PC-3 (cell line): ENCODE measurements around the gene CCNL1. TPM values are rescaled to one million over a fixed set of nuclear protein-coding genes. Genes with fewer than 3 reads are reported as not detected.
A peak's percentile ranks its signal among the peaks of the same experiment; 100 is the strongest.

ENCODE experiments used
- ATAC-seq: fragments of 200-7000 bp; cut with Tn5 transposase; 2 replicates; pipeline ENCODE4 v1.9.1; 2020; ENCODE audit warnings: mild to moderate bottlenecking, moderate library complexity
- BruUV-seq: library from RNA; stranded (reverse); fragments of 400-500 nt; replicated peaks from 2 replicates; lab custom pipeline; 2021; lab: Mats Ljungman, UMichigan
- CTCF ChIA-PET: fragments of 300-600 bp; sonication (Branson Sonifier 250); formaldehyde crosslinking; loops from one replicate; lab custom pipeline; 2022; ENCODE audit warnings: antibody characterized with exemption; lab: Charles Lee
- POLR2A ChIA-PET: fragments of 300-600 bp; sonication (Branson Sonifier 250); formaldehyde crosslinking; loops from one replicate; lab custom pipeline; 2022; ENCODE audit warnings: antibody characterized with exemption; ENCODE audit not compliant: unreplicated experiment; lab: Charles Lee
- DNase-seq: peaks from one replicate; pipeline ENCODE4 v3.0.0-alpha.2; 2015
- H2AFZ ChIP-seq: fragments of 300-600 bp; sonication (generic); 2 replicates; pipeline ENCODE4 v1.6.0; 2016; ENCODE audit warnings: antibody characterized with exemption, low read length
- H3F3A ChIP-seq: fragments of 300-600 bp; sonication (generic); one replicate; pipeline ENCODE4 v1.6.0; 2017; ENCODE audit warnings: antibody characterized with exemption, low read length, control low read depth, mild to moderate bottlenecking; ENCODE audit not compliant: unreplicated experiment
- H3K27ac ChIP-seq: fragments of 300-600 bp; sonication (generic); 2 replicates; pipeline ENCODE4 v1.5.1; 2016; ENCODE audit warnings: mild to moderate bottlenecking, low read length
- H3K27me3 ChIP-seq: fragments of 300-600 bp; sonication (generic); 2 replicates; pipeline ENCODE4 v1.6.1; 2016; ENCODE audit warnings: low read length, mixed read lengths
- H3K36me3 ChIP-seq: fragments of 300-600 bp; sonication (generic); 2 replicates; pipeline ENCODE4 v1.6.1; 2016; ENCODE audit warnings: low read depth, mixed run types, low read length, mixed read lengths
- H3K4me1 ChIP-seq: fragments of 300-600 bp; sonication (generic); 2 replicates; pipeline ENCODE4 v1.5.1; 2016; ENCODE audit warnings: low read length; ENCODE audit not compliant: insufficient read depth
- H3K4me2 ChIP-seq: fragments of 300-600 bp; sonication (generic); 2 replicates; pipeline ENCODE4 v1.6.0; 2016; ENCODE audit warnings: low read length
- H3K4me3 ChIP-seq: fragments of 300-600 bp; sonication (generic); 2 replicates; pipeline ENCODE4 v1.5.1; 2016; ENCODE audit warnings: mild to moderate bottlenecking, low read length, mixed read lengths
- H3K79me2 ChIP-seq: fragments of 300-600 bp; sonication (generic); 2 replicates; pipeline ENCODE4 v1.6.1; 2017; ENCODE audit warnings: low read length, mixed read lengths
- H3K9ac ChIP-seq: fragments of 300-600 bp; sonication (generic); 2 replicates; pipeline ENCODE4 v1.6.0; 2016; ENCODE audit warnings: mild to moderate bottlenecking, low read length
- H3K9me2 ChIP-seq: fragments of 300-600 bp; sonication (generic); replicated peaks from 2 replicates; pipeline ENCODE4 v1.6.1; 2016; ENCODE audit warnings: mixed run types, low read length, mixed read lengths
- H3K9me3 ChIP-seq: fragments of 300-600 bp; sonication (generic); 2 replicates; pipeline ENCODE4 v1.6.1; 2016; ENCODE audit warnings: low read length, mixed read lengths
- H4K20me1 ChIP-seq: fragments of 300-600 bp; sonication (generic); 2 replicates; pipeline ENCODE4 v1.6.1; 2016; ENCODE audit warnings: low read length, mixed read lengths
- CTCF ChIP-seq: fragments of 300-600 bp; sonication (generic); conservative IDR thresholded peaks from 2 replicates; pipeline ENCODE4 v1.5.1; 2017; ENCODE audit warnings: antibody characterized with exemption, low read depth, mild to moderate bottlenecking, low read length
- EZH2 ChIP-seq: fragments of 300-600 bp; sonication (generic); IDR thresholded peaks from one replicate; pipeline ENCODE4 v1.6.1; 2017; ENCODE audit warnings: antibody characterized with exemption, mild to moderate bottlenecking, low read length; ENCODE audit not compliant: unreplicated experiment
- EZH2phosphoT487 ChIP-seq: fragments of 300-600 bp; sonication (generic); IDR thresholded peaks from 2 replicates; pipeline ENCODE4 v1.6.1; 2018; ENCODE audit warnings: mild to moderate bottlenecking, antibody characterized with exemption, low read length, borderline replicate concordance
- intact Hi-C: fragments of 100-400 bp; cut with micrococcal nuclease; formaldehyde crosslinking; loops from 2 replicates; pipeline ENCODE4 v1.9.0; 2023
- total RNA-seq: library from RNA; depleted of rRNA; stranded (reverse); fragments of >200 nt; gene quantifications from 2 replicates; pipeline ENCODE4 v1.2.3, GENCODE V29; 2014

CCNL1 gene
- total RNA-seq, 1 experiment from 2014 or later = 231 TPM

GRCh38 chr3:157099326-157100095 is 60.4 kb downstream of the CCNL1 start:
- no peak overlapping the region for H3K4me3 ChIP-seq
- ChIA-PET CTCF (interaction anchor here (0.6 kb wide), 1 partner anchor 563 kb away, joined by 4 read pairs; no protein-coding TSS in a partner anchor), POLR2A (interaction anchor here (0.6 kb wide), 1 partner anchor 10 kb away, joined by 4 read pairs; no protein-coding TSS in a partner anchor)
- no peaks in the 10 kb centered on the region for H3K79me2 ChIP-seq
- H3K4me1 ChIP-seq = peaks cover 18% of the 10 kb centered on the region
- no peak overlapping the region for H3K27ac ChIP-seq
- no peak overlapping the region for H3K4me2 ChIP-seq
- ATAC-seq = peak; percentile 48; the same call in 1 of the 2 replicates
- BruUV-seq = no TSS peak
- no peaks in the 10 kb centered on the region for H4K20me1 ChIP-seq
- no peaks in the 10 kb centered on the region for H3K36me3 ChIP-seq
- no peaks in the 10 kb centered on the region for H3K9me3 ChIP-seq
- no peaks in the 10 kb centered on the region for H3F3A ChIP-seq
- TF ChIP-seq EZH2phosphoT487 = no peak
- TF ChIP-seq EZH2 = no peak
- no peak for TF ChIP-seq CTCF
- no peaks in the 10 kb centered on the region for H3K9me2 ChIP-seq
- peak; percentile 34 for DNase-seq
- H3K9ac ChIP-seq = no peak overlapping the region
- H2AFZ ChIP-seq = no peak overlapping the region
- H3K27me3 ChIP-seq = no peaks in the 10 kb centered on the region
- intact Hi-C loops = no loop called here

GRCh38 chr3:157098823-157099185 is 61.1 kb downstream of the CCNL1 start:
- Histone ChIP-seq H3K9me3 (no peaks in the 10 kb centered on the region), H2AFZ (no peak overlapping the region), H3K9ac (no peak overlapping the region), H3K4me2 (no peak overlapping the region), H4K20me1 (no peaks in the 10 kb centered on the region), H3K36me3 (no peaks in the 10 kb centered on the region), H3K27ac (no peak overlapping the region), H3K27me3 (no peaks in the 10 kb centered on the region), H3F3A (no peaks in the 10 kb centered on the region), H3K4me1 (peaks cover 16% of the 10 kb centered on the region; the same call in 1 of the 2 replicates), H3K79me2 (no peaks in the 10 kb centered on the region), H3K9me2 (no peaks in the 10 kb centered on the region), H3K4me3 (no peak overlapping the region)
- intact Hi-C loops = no loop called here
- POLR2A ChIA-PET = interaction anchor here (0.6 kb wide), 1 partner anchor 10 kb away, joined by 4 read pairs; no protein-coding TSS in a partner anchor
- CTCF ChIA-PET = no interaction called here
- no TSS peak for BruUV-seq
- no peak for ATAC-seq
- no peak for DNase-seq
- TF ChIP-seq EZH2phosphoT487 (no peak), EZH2 (no peak), CTCF (no peak)
